WI38 (cell line): Measurements from ENCODE around the gene LRCH4.

Experiments
- H3K4me3 ChIP-seq: 2 replicates; pipeline ENCODE4 v1.5.1; 2011; ENCODE audit warnings: low read depth, mild to moderate bottlenecking, control low read depth, low read length
- TF ChIP-seq, protein P1 (sequence below): IDR thresholded peaks from 2 replicates; pipeline ENCODE4 v1.5.1; 2012; ENCODE audit warnings: low read depth, mild to moderate bottlenecking, control low read depth, low read length

LRCH4 gene

DNA sequence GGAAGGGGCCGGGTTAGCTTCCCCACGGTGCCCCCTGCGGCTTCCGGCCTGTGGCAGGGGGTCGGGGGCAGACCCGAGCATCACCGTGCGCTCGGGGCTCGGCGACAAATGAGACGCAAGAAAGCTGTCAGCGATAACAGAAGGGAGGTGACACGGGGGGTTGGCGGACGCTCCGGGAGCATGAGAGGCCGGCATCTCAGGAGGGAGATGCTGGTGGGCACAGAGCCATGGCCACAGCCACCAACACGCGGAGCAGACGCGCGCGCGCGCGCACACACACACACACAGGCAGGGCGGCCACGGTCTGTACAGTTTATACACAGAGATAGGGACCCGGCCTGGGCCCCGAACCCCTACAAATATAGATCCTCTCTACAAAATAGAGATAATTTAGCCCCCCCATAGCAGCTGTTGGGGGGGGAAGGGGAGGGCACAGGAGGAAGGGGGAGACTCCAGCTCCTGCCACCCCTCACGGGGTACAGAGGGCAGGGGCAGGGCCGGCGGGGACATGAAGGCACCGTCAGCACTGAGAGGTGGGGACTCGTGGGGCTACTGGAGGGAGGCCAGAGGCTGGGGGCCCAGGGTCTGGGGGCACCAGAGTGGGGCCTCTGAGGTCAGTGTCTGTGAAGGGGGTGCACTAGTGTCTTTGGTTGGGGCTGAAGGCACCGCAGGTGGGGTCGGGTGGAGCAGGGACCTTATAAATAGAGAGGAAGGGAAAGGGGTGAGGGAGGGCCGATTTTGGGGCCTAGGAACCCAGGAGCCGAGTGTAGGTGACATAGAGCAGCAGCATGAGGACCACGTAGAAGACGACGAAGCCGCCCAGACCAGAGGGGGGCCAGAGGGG is 11.3 kb downstream of the LRCH4 start:
- no peak overlapping the region for H3K4me3 ChIP-seq
- TF ChIP-seq, protein P1, sequence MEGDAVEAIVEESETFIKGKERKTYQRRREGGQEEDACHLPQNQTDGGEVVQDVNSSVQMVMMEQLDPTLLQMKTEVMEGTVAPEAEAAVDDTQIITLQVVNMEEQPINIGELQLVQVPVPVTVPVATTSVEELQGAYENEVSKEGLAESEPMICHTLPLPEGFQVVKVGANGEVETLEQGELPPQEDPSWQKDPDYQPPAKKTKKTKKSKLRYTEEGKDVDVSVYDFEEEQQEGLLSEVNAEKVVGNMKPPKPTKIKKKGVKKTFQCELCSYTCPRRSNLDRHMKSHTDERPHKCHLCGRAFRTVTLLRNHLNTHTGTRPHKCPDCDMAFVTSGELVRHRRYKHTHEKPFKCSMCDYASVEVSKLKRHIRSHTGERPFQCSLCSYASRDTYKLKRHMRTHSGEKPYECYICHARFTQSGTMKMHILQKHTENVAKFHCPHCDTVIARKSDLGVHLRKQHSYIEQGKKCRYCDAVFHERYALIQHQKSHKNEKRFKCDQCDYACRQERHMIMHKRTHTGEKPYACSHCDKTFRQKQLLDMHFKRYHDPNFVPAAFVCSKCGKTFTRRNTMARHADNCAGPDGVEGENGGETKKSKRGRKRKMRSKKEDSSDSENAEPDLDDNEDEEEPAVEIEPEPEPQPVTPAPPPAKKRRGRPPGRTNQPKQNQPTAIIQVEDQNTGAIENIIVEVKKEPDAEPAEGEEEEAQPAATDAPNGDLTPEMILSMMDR: no peak

DNA sequence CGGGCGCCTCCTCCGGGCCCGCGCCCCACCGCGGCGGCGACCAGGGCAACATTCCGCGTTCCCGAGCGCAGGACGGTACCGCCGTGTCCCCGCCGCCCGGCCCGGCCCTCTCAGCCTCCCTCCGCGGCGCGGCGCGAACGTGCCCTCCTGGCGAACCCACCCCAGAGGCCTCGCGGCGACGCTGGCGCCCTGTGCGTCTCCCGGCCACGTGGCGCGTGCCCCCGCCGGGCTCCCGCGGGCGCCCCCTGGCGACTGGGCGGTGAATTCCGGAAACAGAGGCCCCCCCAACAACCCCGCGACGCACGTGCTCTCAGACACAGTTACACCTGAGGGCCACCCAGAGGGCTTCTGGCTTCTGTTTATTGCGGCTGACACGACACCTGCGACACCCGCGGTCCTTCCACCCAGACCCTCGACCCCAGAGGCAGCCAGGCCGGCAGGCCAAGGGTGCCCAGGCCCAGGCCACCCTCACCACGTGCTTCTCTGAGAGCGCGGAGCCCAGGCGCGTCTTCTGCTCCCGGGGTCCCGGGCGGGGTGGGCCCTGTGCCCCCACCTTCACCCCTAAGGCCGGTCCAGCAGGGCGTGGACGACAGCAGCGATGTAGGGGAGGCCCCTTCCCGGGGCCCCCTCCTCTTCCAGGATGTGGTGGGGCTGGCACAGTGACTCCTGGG is 12.1 kb downstream of the LRCH4 start, which contains the start of gene SAP25:
Gene SAP25, minus strand, starts transcription at position 210 of the 671 bp plus-strand sequence. Its CDS starts 158 bp downstream, at position 52.
- TF ChIP-seq, protein P1: no peak
- no peak within 1 kb of the TSS for H3K4me3 ChIP-seq

DNA sequence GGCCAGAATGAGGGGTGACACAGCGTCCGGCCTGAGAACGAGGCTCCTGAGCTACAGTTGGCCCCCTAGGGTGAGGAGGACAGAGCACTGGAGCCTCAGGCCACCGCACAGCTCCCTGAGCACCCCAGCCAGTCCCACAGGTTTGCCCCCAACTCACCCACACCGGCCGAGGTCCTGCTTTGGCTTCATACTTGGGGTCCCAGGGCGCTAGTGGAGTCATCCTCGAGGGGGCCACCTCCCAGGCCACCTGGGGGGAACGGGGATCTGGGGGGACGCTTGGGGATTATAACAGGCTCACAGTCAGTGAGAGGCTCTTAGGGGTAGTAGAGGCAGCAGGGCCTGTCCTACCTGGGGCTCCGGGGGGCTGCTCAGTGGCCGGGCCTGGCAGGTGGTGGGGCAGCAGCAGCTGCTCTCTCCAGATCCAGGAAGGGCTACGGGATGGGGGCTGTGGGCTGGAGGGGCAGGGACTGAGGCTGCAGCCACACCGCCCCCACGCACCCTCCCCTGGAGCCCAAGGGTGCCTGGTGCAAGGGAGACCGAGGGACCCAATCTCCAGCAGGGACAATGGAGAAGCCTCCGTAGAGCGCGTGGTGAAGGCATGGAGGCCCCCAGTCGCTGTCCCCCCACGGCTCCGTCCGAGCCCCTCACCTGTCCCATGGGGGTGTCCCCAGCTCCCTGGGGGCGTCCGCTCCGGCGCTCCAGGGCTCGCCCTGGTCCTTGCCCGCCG is 12.8 kb downstream of the LRCH4 start:
- H3K4me3 ChIP-seq: no peak overlapping the region
- TF ChIP-seq, protein P1: no peak

DNA sequence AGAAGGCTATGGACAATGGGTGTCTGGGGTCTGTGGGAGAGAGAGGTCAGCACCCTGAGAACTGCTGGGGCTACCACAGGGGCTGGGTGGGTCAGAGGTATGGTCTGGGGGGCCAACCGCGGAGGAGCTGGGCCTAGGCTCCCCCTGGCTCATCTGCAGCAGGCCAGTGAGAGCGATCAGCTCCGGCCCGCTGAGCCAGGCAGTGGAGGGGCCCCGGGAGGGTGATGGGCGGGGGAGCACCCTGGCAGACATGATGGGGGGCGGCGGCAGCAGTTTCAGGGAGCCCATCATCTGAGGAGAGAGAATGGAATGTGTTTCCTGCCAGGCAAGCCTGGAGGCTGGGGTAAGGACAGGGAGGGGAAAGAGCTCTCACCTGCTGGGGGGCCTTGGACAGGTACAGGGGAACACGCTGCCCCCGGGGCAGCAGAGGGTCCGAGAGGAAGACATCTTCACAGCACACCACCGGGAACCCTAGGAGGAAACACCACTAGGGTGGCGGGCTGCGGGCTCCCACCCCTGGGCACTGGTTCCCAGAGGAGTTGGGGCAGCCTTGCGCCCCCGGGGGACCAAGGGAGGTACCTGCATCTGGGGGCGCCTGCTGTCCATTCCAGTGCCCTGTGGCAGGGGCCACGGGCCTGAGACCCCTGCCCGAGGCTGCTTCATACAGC is 13.5 kb downstream of the LRCH4 start:
- TF ChIP-seq, protein P1: no peak
- no peak overlapping the region for H3K4me3 ChIP-seq

DNA sequence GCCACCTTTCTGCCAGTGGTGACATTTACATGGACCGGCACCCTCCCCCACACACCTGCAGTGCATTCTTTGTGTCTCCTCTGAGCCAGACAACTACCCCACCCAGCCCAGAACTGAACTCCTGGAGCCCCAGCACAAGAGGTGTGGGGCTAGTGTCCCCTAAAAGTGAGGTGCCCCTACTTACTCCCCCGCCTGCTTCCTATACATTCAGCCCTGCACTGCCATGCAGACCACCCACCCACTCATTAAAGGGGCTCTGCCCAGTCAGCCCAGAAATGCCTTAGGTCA is 14.2 kb downstream of the LRCH4 start:
- TF ChIP-seq, protein P1: no peak
- no peak overlapping the region for H3K4me3 ChIP-seq

DNA sequence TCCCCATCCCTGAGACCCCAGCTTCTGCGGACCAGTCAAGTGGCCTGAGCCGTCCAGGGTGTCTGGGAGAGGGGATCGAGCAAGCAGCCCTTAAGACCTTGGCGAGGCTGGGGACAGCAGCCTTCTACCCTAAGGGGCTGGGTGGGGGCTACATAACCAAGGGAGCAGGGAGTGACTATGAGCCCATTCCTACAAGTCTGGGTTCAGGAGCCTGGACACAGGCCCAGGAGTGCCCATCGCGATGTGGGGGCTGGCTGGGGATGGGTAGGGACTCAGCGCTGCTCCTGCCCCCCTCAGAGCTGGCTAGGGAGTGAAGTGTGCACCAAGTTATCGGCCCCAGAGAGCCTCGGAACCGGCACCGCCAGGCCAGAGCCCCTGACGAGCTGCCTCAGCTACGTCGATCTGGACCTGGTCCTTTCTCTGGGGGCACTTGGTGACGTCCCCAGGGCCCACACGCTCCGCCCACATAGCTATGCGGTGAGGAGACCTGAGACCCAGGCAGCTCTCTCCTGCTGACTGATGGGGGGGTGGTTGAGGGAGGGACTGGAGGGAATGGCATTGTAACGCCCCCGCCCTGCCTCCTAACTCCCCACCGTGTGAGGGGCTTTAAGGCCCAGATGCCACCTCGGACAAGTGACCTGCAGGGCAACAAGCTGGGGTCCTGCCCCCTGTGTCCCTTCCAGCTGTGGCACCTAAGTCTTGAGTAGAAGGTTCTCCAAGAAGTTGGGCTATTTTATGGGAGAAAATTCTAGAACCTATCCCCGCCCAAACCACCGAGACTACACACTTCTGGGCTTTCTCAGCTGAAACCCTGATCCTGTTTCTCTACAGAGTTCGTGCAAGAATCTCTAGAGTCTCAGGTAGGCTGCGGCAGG is 14.7 kb downstream of the LRCH4 start:
- TF ChIP-seq, protein P1: no peak
- no peak overlapping the region for H3K4me3 ChIP-seq
